ENCODE measurements around the gene CNIH1. TPM values are rescaled to one million over a fixed set of nuclear protein-coding genes. Genes with fewer than 3 reads are reported as not detected.
"Not testable (repeated sequence)": the region's sequence is repeated elsewhere in the genome, so short reads cannot be mapped to it uniquely, and the experiment has no call there.

The CNIH1 gene
- total RNA-seq, 1 experiment from 2014 or later, result 135 TPM

- H3K9me3 ChIP-seq, result no peaks in the 10 kb centered on the region
Observed at GRCh38 chr14:54420478-54421142, 20.6 kb downstream of the CNIH1 start.

GRCh38 chr14:54411371-54411770, 29.8 kb downstream of the CNIH1 start:
- no peak overlapping the region for H3K4me3 ChIP-seq
- H3K9me3 ChIP-seq, result no peaks in the 10 kb centered on the region
- peaks cover 10% of the 10 kb centered on the region; the same call in 1 of the 2 replicates for H3K36me3 ChIP-seq
- H3K27me3 ChIP-seq, result no peaks in the 10 kb centered on the region
- DNase-seq, result no peak

More at GRCh38 chr14:54420478-54421142, 20.6 kb downstream of the CNIH1 start:
- H3K4me3 ChIP-seq, result no peak overlapping the region
- peaks cover 18% of the 10 kb centered on the region for H3K36me3 ChIP-seq
- H3K27me3 ChIP-seq, result no peaks in the 10 kb centered on the region
- peak; percentile 23 for DNase-seq

GRCh38 chr14:54410215-54410614, 31.0 kb downstream of the CNIH1 start:
- H3K4me3 ChIP-seq, result no peak overlapping the region
- H3K9me3 ChIP-seq, result no peaks in the 10 kb centered on the region
- DNase-seq, result no peak
- no peaks in the 10 kb centered on the region for H3K27me3 ChIP-seq
- H3K36me3 ChIP-seq, result peaks cover 11% of the 10 kb centered on the region; the same call in 1 of the 2 replicates

- H3K4me3 ChIP-seq, DNase-seq: not testable (repeated sequence)
- H3K36me3 ChIP-seq, result peaks cover 34% of the 10 kb centered on the region
Observed at GRCh38 chr14:54403401-54404005, 37.7 kb downstream of the CNIH1 start.

GRCh38 chr14:54399560-54399959, 41.6 kb downstream of the CNIH1 start:
- H3K27me3 ChIP-seq, result no peaks in the 10 kb centered on the region
- no peaks in the 10 kb centered on the region for H3K9me3 ChIP-seq
- H3K36me3 ChIP-seq, result peaks cover 26% of the 10 kb centered on the region
- no peak overlapping the region for H3K4me3 ChIP-seq
- no peak for DNase-seq

More at GRCh38 chr14:54403401-54404005, 37.7 kb downstream of the CNIH1 start:
- not testable (repeated sequence) for H3K27me3 ChIP-seq, H3K9me3 ChIP-seq

GRCh38 chr14:54396493-54397335, 44.5 kb downstream of the CNIH1 start, which contains the start of gene CDKN3:
TSS of gene CDKN3 (plus strand) at chr14:54397007. CDS start at chr14:54397069, 62 bp downstream.
- peaks cover 10% of the 10 kb centered on the region for H3K36me3 ChIP-seq
- DNase-seq, result peak; percentile 96
- H3K27me3 ChIP-seq, result no peaks in the 10 kb centered on the region
- no peaks in the 10 kb centered on the region for H3K9me3 ChIP-seq
- H3K4me3 ChIP-seq, result peak within 1 kb of the TSS; percentile 72

- H3K4me3 ChIP-seq, result peak overlapping the region; percentile 23
- peaks cover 6% of the 10 kb centered on the region for H3K36me3 ChIP-seq
- no peak for DNase-seq
- no peaks in the 10 kb centered on the region for H3K9me3 ChIP-seq
- H3K27me3 ChIP-seq, result no peaks in the 10 kb centered on the region
Observed at GRCh38 chr14:54396183-54396492, 45.0 kb downstream of the CNIH1 start.

- Histone ChIP-seq H3K36me3 (peaks cover 5% of the 10 kb centered on the region), H3K9me3 (no peaks in the 10 kb centered on the region), H3K27me3 (no peaks in the 10 kb centered on the region), H3K4me3 (no peak overlapping the region)
- no peak for DNase-seq
Observed at GRCh38 chr14:54395716-54396115, 45.5 kb downstream of the CNIH1 start.

- Histone ChIP-seq H3K27me3 (no peaks in the 10 kb centered on the region), H3K36me3 (0 out of 2 replicates have a peak, but pooled peaks cover under 1% of the 10 kb centered on the region), H3K9me3 (no peaks in the 10 kb centered on the region), H3K4me3 (no peak overlapping the region)
- no peak for DNase-seq
Observed at GRCh38 chr14:54395284-54395683, 45.9 kb downstream of the CNIH1 start.

GRCh38 chr14:54394596-54394995, 46.6 kb downstream of the CNIH1 start:
- DNase-seq, result no peak
- H3K27me3 ChIP-seq, result no peaks in the 10 kb centered on the region
- no peaks in the 10 kb centered on the region for H3K36me3 ChIP-seq
- no peaks in the 10 kb centered on the region for H3K9me3 ChIP-seq
- H3K4me3 ChIP-seq, result no peak overlapping the region

- not testable (repeated sequence) for H3K9me3 ChIP-seq, H3K27me3 ChIP-seq, DNase-seq, H3K4me3 ChIP-seq, H3K36me3 ChIP-seq
Observed at GRCh38 chr14:54392986-54393884, 47.9 kb downstream of the CNIH1 start.

- H3K9me3 ChIP-seq, result no peaks in the 10 kb centered on the region
- no peak overlapping the region for H3K4me3 ChIP-seq
- DNase-seq, result no peak
- no peaks in the 10 kb centered on the region for H3K36me3 ChIP-seq
- H3K27me3 ChIP-seq, result no peaks in the 10 kb centered on the region
Observed at GRCh38 chr14:54392131-54392859, 48.9 kb downstream of the CNIH1 start.

- Histone ChIP-seq H3K9me3 (no peaks in the 10 kb centered on the region), H3K4me3 (no peak overlapping the region), H3K36me3 (no peaks in the 10 kb centered on the region), H3K27me3 (no peaks in the 10 kb centered on the region)
- DNase-seq, result no peak
Observed at GRCh38 chr14:54387328-54387727, 53.8 kb downstream of the CNIH1 start.

- no peak for DNase-seq
Observed at GRCh38 chr14:54385556-54385955, 55.6 kb downstream of the CNIH1 start.

GRCh38 chr14:54383835-54384234, 57.3 kb downstream of the CNIH1 start:
- no peaks in the 10 kb centered on the region for H3K36me3 ChIP-seq
- no peak for DNase-seq
- H3K27me3 ChIP-seq, result no peaks in the 10 kb centered on the region
- H3K4me3 ChIP-seq, result no peak overlapping the region
- no peaks in the 10 kb centered on the region for H3K9me3 ChIP-seq

More at GRCh38 chr14:54385556-54385955, 55.6 kb downstream of the CNIH1 start:
- H3K27me3 ChIP-seq, result no peaks in the 10 kb centered on the region
- H3K4me3 ChIP-seq, result no peak overlapping the region
- no peaks in the 10 kb centered on the region for H3K36me3 ChIP-seq
- H3K9me3 ChIP-seq, result no peaks in the 10 kb centered on the region

- no peaks in the 10 kb centered on the region for H3K36me3 ChIP-seq
- H3K4me3 ChIP-seq, result no peak overlapping the region
- H3K9me3 ChIP-seq, result no peaks in the 10 kb centered on the region
- no peak for DNase-seq
- H3K27me3 ChIP-seq, result no peaks in the 10 kb centered on the region
Observed at GRCh38 chr14:54381821-54382220, 59.4 kb downstream of the CNIH1 start.
